NCI-H2227 treated with DMSO at 0.1 percent for 48 hours (cell line): Measurements from ENCODE around the gene ARHGAP18.
A peak's percentile ranks its signal among the peaks of the same experiment; 100 is the strongest.
"Not testable (repeated sequence)": the region's sequence is repeated elsewhere in the genome, so short reads cannot be mapped to it uniquely, and the experiment has no call there.

Source experiments
- DNase-seq: peaks from one replicate; lab custom pipeline; 2025; lab: John Stamatoyannopoulos, UW

ARHGAP18 gene

GRCh38 chr6:129576456-129576855 lies 133.5 kb downstream of the ARHGAP18 start:
- DNase-seq = no peak

GRCh38 chr6:129575378-129576118 lies 134.4 kb downstream of the ARHGAP18 start:
- peak; percentile 10 for DNase-seq

GRCh38 chr6:129574605-129575004 lies 135.4 kb downstream of the ARHGAP18 start:
- not testable (repeated sequence) for DNase-seq

GRCh38 chr6:129570929-129571328 lies 139.0 kb downstream of the ARHGAP18 start:
- DNase-seq = not testable (repeated sequence)

GRCh38 chr6:129568015-129568414 lies 142.0 kb downstream of the ARHGAP18 start:
- DNase-seq = no peak

GRCh38 chr6:129567374-129567773 lies 142.6 kb downstream of the ARHGAP18 start:
- no peak for DNase-seq

- no peak for DNase-seq
Measured at GRCh38 chr6:129565811-129566210, 144.2 kb downstream of the ARHGAP18 start.

GRCh38 chr6:129565366-129565765 lies 144.6 kb downstream of the ARHGAP18 start:
- no peak for DNase-seq

- no peak for DNase-seq
Measured at GRCh38 chr6:129558248-129558647, 151.7 kb downstream of the ARHGAP18 start.

GRCh38 chr6:129555206-129555832 lies 154.7 kb downstream of the ARHGAP18 start:
- no peak for DNase-seq

GRCh38 chr6:129552413-129552812 lies 157.6 kb downstream of the ARHGAP18 start:
- DNase-seq = no peak

- no peak for DNase-seq
Measured at GRCh38 chr6:129551486-129551885, 158.5 kb downstream of the ARHGAP18 start.

GRCh38 chr6:129546702-129547101 lies 163.3 kb downstream of the ARHGAP18 start:
- DNase-seq = no peak

- no peak for DNase-seq
Measured at GRCh38 chr6:129544892-129545612, 164.9 kb downstream of the ARHGAP18 start.

GRCh38 chr6:129543981-129544380 lies 166.0 kb downstream of the ARHGAP18 start:
- no peak for DNase-seq

- no peak for DNase-seq
Measured at GRCh38 chr6:129542705-129543104, 167.3 kb downstream of the ARHGAP18 start.

GRCh38 chr6:129539032-129539431 lies 170.9 kb downstream of the ARHGAP18 start:
- DNase-seq = no peak

- DNase-seq = no peak
Measured at GRCh38 chr6:129536271-129536670, 173.7 kb downstream of the ARHGAP18 start.

- no peak for DNase-seq
Measured at GRCh38 chr6:129534926-129535325, 175.1 kb downstream of the ARHGAP18 start.
